HTR-8/SVneo (cell line): ENCODE measurements around the gene TSR3.
"Not testable (repeated sequence)": the region's sequence is repeated elsewhere in the genome, so short reads cannot be mapped to it uniquely, and the experiment has no call there.

Source experiments
- DNase-seq: peaks from one replicate; pipeline ENCODE4 v3.0.0; 2011; ENCODE audit warnings: low spot score, mixed read lengths; ENCODE audit not compliant: insufficient read length
- FAIRE-seq: peaks from 2 replicates; lab custom pipeline; 2011; peaks lifted over from hg19 to GRCh38; lab: Jason Lieb, UNC

Gene TSR3

GRCh38 chr16:1328961-1329360, 22.7 kb downstream of the TSR3 start:
- not testable (repeated sequence) for FAIRE-seq

DNA sequence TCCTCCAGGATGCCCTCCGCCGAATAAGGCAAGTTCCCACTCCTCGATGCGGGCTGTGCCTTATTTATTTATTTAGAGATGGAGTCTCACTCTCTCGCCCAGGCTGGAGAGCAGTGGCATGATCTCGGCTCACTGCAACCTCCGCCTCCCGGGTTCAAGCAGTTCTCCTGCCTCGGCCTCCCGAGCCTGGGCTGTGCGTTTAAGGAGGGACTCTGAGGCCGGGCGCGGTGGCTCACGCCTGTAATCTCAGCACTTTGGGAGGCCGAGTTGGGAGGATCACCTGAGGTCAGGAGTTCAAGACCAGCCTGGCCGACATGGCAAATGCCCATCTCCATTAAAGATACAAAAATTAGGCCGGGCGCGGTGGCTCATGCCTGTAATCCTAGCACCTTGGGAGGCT, 23.5 kb downstream of the TSR3 start:
- FAIRE-seq, DNase-seq: not testable (repeated sequence)

More at GRCh38 chr16:1328961-1329360, 22.7 kb downstream of the TSR3 start:
- DNase-seq: not testable (repeated sequence)

DNA sequence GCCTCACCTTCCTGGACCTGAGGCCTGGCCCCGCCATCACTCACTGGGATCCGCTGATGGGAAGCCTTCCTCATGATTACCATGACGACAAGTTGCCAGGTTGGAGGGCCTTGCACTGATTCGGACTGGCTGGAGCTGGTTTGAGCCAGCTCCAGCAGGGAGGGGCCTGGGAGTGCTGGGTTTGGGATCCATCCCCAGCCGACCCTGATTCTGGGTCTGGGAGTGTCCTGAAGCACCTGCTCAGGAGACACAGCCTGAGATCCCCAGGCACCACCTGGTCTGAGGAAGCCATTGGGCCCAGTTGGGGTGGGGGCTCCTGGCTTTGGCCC, 24.1 kb downstream of the TSR3 start:
- FAIRE-seq: no peak
- no peak for DNase-seq

DNA sequence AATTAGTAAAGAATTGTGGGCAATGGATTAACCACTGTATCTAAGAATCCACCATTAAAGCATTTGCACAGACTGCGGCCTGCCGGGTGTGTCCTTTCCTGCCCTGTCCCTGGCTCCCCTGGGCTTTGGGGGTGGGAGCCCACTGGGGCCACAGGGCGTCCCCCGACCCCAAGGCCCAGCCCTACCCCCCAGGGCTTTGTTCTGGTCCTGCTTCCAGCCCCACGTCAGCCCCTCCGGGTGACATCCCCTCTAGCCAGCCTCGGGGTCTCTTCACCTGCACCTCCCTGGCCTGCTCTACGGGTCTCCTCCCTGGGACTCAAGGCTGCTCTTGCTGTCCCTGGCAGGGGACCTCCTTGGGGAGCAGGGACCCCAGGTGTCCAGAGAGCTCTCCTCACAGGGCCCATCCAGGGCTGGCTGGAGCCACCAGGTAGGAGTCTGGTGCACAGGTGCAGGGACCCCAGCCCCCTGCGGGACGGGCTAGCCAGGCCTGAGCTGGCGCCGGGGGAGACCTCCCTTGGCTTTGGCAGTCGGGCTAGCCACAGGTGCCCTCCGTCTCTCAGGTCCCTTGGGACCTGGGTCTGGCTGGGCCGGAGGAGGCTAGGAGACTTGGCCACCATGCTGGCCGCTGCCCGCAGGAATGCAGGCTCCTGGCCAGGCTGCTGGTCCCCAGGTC, 24.6 kb downstream of the TSR3 start:
- no peak for DNase-seq

DNA sequence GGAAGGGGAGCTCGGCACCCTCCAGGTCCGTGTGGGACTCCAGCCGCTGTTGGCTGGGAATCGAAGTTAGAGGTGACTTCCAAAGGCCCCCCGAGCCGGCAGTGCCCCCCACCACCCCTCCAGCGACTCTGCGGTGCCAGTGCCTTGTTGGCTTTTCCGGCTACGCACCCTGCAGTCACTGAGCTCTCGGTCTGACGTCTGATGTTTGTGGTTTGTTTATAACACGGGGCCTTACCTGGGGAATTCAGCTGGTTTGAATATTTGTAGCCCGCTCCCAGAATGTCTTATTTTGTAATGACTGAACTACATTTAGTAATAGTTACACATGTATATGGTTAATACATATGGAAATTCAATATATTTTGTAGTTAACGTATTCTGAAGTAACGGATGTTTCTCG, 25.3 kb downstream of the TSR3 start:
- FAIRE-seq (no peak), DNase-seq (no peak)

More for the DNA sequence above, 24.6 kb downstream of the TSR3 start:
- FAIRE-seq: no peak

GRCh38 chr16:1325673-1326371, 25.9 kb downstream of the TSR3 start:
- no peak for FAIRE-seq
- no peak for DNase-seq

DNA sequence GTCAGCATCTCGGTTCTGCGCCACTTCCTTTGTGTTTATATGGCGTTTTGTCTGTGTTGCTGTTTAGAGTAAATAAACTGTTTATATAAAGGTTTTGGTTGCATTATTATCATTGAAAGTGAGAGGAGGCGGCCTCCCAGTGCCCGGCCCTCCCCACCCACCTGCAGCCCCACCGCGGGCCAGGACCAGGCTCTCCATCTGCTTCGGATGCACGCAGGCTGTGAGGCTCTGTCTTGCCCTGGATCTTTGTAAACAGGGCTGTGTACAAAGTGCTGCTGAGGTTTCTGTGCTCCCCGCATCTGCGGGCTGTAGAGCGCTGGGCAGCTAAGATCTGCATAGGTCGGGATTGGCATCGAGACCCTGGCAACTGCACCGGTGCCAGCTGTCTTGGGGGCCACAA, 26.4 kb downstream of the TSR3 start:
- no peak for DNase-seq
- no peak for FAIRE-seq

GRCh38 chr16:1324286-1324826, 27.3 kb downstream of the TSR3 start:
- DNase-seq: no peak
- no peak for FAIRE-seq

- FAIRE-seq: no peak
- no peak for DNase-seq
Measured at GRCh38 chr16:1323296-1324239, 28.1 kb downstream of the TSR3 start.

DNA sequence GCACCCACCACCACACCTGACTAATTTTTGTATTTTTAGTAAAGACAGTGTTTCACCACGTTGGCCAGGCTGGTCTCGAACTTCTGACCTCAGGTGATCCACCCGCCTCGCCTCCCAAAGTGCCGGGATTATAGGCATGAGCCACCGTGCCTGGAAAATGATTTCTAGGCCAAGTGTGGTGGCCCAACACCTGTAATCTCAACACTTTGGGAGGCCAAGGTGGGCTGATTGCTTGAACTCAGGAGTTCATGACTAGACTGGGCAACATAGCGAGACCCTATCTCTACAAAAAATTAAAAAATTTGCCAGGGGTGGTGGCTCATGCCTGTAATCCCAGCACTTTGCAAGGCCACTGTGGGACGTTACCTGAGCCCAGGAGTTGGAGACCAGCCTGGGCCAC, 29.3 kb downstream of the TSR3 start:
- DNase-seq (no peak), FAIRE-seq (no peak)

GRCh38 chr16:1320658-1321240, 30.9 kb downstream of the TSR3 start:
- no peak for FAIRE-seq

GRCh38 chr16:1320097-1320496, 31.6 kb downstream of the TSR3 start:
- no peak for FAIRE-seq
- no peak for DNase-seq

More at GRCh38 chr16:1320658-1321240, 30.9 kb downstream of the TSR3 start:
- DNase-seq: no peak

DNA sequence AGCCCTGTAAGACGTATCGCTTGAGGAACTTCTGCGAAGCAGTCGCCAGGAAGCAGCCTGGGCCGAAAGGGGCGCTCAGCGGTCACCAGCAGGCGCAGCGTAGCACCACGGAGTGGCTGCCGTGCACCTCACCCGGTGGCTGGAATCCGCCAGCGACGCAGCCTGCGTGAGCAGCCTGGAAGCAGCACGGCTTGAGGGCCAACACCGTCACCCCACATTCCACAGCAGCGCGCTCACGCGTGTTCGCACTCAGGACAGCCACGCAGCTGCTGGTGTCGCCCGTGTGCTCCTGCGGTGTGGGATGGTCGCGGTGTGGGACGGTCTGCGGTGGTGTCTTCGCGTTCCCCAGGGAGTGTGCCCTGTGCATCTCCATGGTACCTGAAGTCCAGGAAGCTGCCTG, 32.6 kb downstream of the TSR3 start:
- FAIRE-seq: peak; percentile 63
- no peak for DNase-seq

DNA sequence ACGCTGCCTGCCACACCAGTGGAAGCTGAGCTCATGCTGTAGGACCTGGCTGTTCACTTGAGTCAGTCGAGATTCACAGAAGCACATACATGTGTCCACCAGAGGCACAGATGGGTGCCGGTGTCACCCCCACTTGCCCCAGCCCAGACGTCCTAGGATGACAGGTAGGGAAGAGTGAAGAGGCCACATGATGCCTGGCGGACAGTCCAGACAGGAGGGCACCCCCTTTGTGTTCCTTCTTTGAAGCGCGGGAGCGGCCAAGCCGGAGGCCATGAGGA, 33.5 kb downstream of the TSR3 start:
- no peak for FAIRE-seq
- DNase-seq: no peak

- FAIRE-seq: no peak
- no peak for DNase-seq
Measured at GRCh38 chr16:1317479-1318267, 34.0 kb downstream of the TSR3 start.

GRCh38 chr16:1316033-1316405, 35.7 kb downstream of the TSR3 start:
- no peak for DNase-seq
- FAIRE-seq: no peak

GRCh38 chr16:1315081-1316032, 36.3 kb downstream of the TSR3 start:
- no peak for FAIRE-seq

GRCh38 chr16:1314399-1315068, 37.1 kb downstream of the TSR3 start:
- FAIRE-seq (no peak), DNase-seq (no peak)

More at GRCh38 chr16:1315081-1316032, 36.3 kb downstream of the TSR3 start:
- DNase-seq: no peak
